ENCODE measurements around the gene KRTAP5-3.

The KRTAP5-3 gene

DNA sequence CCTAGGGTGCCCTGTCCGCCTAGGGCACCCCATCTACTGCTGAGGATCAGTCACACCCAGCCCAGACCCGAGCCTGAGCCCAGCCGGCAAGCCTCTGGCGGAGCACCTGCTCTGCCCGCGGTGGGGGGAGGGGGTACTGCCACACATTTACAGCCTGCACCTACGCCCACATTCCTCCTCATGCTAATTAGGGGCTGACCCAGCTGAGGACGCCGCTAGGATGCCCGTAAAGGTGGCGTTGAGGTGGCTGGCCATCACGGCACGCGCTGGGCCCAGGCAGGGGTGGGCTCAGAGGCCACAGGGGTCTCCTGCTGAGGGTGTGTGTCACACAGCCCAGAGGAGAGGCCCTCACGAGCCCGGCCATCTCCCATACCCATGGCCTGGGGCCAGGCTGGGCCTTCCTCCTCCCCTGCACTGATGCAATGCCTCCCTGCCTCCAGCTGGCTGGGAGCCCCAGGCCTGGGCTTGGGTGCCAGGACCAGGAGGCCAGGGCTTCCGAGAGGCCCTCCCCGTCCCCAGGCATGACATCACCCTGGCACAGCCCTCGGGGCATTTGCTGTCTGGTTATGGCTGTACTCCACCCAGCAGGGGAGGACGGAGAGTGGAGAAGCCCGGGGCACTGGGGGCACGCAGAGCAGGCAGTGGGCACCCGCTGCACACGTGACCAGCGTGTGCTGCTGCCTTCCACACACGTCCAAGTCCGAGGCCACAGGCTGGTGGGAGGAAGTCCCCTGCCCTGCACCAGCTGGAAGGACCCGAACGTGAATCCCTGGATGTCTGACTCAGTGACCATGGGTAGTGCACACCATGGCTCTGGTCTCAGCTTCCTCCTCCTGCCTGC is 48.9 kb downstream of the KRTAP5-3 start:
- H3K27ac Mint-ChIP-seq = no peak overlapping the region
- no peak overlapping the region for H3K4me3 Mint-ChIP-seq
- ATAC-seq (no peak), DNase-seq (no peak)
- H3K4me1 Mint-ChIP-seq = no peaks in the 10 kb centered on the region
- H3K27me3 Mint-ChIP-seq = peaks cover 2% of the 10 kb centered on the region
- no peaks in the 10 kb centered on the region for H3K9me3 Mint-ChIP-seq

DNA sequence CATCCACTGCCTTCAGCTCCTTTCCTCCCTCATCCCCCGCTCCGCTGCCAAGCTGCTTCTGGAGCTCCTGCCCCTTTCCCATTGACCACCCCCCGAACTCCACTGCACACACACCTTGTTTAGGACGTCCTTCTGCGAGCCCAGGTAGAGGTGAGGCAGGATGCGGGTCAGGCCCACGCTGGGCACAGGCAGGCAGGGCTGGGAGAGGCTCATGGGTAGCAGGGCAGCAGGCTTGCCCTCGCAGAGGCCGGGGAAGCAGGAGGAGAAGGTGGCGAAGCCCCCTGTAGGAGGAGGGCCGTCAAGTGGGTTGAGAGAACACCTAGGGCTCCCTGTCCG is 49.5 kb downstream of the KRTAP5-3 start:
- Mint-ChIP-seq H3K9me3 (no peaks in the 10 kb centered on the region), H3K27me3 (peaks cover 8% of the 10 kb centered on the region), H3K4me3 (no peak overlapping the region), H3K27ac (no peak overlapping the region), H3K4me1 (no peaks in the 10 kb centered on the region)
- ATAC-seq (no peak), DNase-seq (no peak)

DNA sequence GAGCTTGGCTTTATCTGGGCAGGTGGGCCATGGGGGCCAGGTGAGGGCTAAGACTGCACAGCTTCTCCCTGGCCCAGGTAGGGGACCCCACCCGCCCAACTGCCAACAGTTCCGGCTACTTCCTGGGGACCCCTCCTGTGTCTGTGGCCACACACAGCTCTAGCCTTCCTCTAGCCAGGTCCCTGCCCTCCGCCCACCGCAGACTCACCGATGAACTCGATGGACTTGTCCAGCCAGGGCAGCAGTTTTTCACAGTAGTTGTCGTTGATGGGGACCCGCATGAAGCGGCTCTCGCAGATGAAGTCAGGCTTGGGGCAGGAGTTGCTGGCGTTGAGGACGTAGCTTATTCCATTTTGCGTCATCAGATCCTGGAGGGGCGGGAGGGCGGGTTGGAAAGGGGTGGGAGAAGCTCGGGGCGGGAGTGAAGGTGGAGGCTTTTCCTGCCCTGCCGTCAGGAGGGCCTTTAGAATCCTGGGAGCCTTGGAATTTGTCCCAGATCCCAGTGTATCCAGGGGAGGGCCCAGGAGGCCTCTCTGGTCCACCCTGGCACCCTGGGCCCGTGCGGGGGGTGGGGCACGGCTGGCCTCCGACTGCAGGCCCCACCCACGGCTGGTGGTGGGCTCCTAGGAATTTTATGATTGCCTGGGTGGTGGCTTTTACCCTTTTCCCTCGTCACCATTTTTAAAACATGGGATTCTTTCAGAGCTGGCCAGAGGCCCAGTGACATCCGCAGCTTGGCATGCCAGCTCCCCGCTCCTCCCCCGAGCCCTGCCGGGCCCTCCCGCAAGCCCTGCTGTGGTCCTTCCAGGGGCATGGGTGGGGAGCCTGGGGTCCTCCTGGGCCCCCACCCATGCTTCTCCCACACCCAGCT is 50.1 kb downstream of the KRTAP5-3 start:
- peaks cover 12% of the 10 kb centered on the region for H3K27me3 Mint-ChIP-seq
- no peak for ATAC-seq
- no peak overlapping the region for H3K4me3 Mint-ChIP-seq
- no peak for DNase-seq
- no peak overlapping the region for H3K27ac Mint-ChIP-seq
- no peaks in the 10 kb centered on the region for H3K4me1 Mint-ChIP-seq
- no peaks in the 10 kb centered on the region for H3K9me3 Mint-ChIP-seq

All from stimulated activated naive CD8-positive, alpha-beta T cell treated with anti-CD3 and anti-CD28 coated beads, Interleukin-15, amount 100 ng/mL, for 72 hours (primary cell).